Body of pancreas (tissue), 4 donors: Measurements from ENCODE around the gene DSE.

Experiments
- POLR2A ChIP-seq, 3 donors: fragments of 450-650 bp; IDR thresholded peaks; one replicate each; pipeline ENCODE4 v1.6.1; 2016; ENCODE audit warnings: antibody characterized with exemption in 3 of 3, mild to moderate bottlenecking in 2 of 3
- TF ChIP-seq, protein P1 (sequence below), 7 experiments: fragments of 450-650 bp in 4 of 7; fragments of 200-600 bp in 3 of 7; sonication (generic) in 3 of 7; IDR thresholded peaks; one replicate each; pipeline ENCODE4 v1.5.1; 2016 to 2019; ENCODE audit warnings: antibody characterized with exemption in 7 of 7

DNA sequence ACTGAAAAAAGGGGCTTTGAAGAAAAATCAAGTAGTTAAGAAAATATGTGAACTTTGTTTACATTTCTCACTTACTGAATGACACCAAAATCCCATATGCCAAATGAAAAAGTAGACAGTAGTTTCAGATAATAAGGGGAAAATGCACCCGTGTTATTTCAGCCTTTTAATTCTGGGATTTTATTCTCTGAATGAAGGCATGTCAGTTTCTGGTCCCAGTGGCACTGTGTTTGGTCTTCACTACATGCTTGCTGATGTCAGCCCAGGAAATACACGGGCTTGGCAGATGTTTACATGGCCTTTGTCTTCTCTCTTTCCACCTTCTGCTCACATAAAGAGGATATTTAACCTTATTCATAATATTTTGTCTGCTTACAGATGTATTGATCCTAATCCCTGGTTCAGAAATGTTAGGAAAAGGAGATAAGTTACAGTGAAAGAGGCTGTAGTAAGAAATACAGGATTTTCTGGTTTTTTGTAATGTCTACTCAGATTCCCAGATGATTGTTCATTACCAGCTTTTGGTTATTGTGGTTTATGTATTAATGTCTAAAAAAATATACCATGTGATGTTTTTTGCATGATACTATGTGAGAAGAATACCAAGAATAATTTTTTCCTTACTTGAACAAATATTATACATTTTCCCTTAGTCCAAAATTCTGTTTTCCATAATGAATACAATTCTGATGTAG, 27.7 kb downstream of the DSE start:
- TF ChIP-seq POLR2A (IDR thresholded peaks at IDR 0.05): no peak
- TF ChIP-seq, protein P1, sequence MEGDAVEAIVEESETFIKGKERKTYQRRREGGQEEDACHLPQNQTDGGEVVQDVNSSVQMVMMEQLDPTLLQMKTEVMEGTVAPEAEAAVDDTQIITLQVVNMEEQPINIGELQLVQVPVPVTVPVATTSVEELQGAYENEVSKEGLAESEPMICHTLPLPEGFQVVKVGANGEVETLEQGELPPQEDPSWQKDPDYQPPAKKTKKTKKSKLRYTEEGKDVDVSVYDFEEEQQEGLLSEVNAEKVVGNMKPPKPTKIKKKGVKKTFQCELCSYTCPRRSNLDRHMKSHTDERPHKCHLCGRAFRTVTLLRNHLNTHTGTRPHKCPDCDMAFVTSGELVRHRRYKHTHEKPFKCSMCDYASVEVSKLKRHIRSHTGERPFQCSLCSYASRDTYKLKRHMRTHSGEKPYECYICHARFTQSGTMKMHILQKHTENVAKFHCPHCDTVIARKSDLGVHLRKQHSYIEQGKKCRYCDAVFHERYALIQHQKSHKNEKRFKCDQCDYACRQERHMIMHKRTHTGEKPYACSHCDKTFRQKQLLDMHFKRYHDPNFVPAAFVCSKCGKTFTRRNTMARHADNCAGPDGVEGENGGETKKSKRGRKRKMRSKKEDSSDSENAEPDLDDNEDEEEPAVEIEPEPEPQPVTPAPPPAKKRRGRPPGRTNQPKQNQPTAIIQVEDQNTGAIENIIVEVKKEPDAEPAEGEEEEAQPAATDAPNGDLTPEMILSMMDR (IDR thresholded peaks at IDR 0.05): no peak
